Measurements from ENCODE around the gene MANEAL.

MANEAL gene

GRCh38 chr1:37797750-37798345, 4.2 kb downstream of the MANEAL start:
- no peak for DNase-seq (ENCODE audit: low spot score)
- TF ChIP-seq CTCF (IDR thresholded peaks at IDR 0.05; ENCODE audit: extremely low read depth, insufficient read depth, missing control alignments): no peak
- in situ Hi-C loops (cut with MboI; ENCODE audit: low pct_unique_long_range_greater_than_20kb, low sequenced_read_pairs, unreplicated experiment): no loop called here

- no peak for TF ChIP-seq CTCF (IDR thresholded peaks at IDR 0.05; ENCODE audit: extremely low read depth, insufficient read depth, missing control alignments)
Observed at GRCh38 chr1:37802439-37802838, 8.8 kb downstream of the MANEAL start.

GRCh38 chr1:37807220-37807554, 13.5 kb downstream of the MANEAL start:
- TF ChIP-seq CTCF (IDR thresholded peaks at IDR 0.05; ENCODE audit: extremely low read depth, insufficient read depth, missing control alignments): no peak
- no peak for DNase-seq (ENCODE audit: low spot score)
- in situ Hi-C loops (cut with MboI; ENCODE audit: low pct_unique_long_range_greater_than_20kb, low sequenced_read_pairs, unreplicated experiment): no loop called here

More at GRCh38 chr1:37802439-37802838, 8.8 kb downstream of the MANEAL start:
- in situ Hi-C loops (cut with MboI; ENCODE audit: low pct_unique_long_range_greater_than_20kb, low sequenced_read_pairs, unreplicated experiment): no loop called here
- DNase-seq (ENCODE audit: low spot score): no peak

DNA sequence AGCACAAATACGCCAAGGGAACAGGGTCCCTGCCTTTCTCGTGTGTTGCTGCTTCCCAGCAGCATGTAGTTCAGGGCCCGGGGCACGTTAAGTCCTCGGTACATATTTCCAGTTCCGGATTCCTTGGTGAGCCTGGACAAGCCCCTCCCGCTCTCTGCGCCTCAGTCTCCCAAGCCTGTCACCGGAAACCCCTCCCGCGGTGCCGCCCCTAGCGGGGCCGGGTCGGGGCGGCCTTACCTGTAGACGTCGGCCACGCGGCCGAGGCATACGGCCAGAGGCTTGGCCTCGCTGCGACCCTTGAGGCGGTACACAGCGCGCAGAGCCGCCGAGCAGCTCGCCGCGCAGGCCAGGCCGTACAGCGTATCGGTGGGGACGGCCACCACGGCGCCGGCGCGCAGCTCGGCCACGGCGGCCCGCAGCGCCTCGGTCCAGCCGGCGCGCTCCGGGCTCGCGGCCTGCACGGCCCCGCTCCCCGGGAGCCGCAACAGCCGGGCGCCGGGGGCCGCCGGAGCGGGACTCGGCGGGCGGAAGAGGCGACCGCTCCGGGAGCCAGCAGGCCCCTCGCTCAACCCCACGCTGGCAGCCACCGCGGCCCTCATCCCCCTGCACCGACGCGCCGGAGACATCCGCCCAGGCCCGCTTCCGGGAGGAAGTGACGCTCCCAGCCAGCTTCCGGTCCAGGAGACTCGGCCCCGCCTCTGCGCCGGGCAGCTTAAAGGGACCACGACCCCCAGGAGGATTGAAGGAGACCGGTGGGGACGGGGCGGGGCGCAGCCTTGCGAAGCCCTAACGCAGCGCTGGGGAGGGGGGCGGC, 14.1 kb downstream of the MANEAL start, which contains the start of the genes C1orf122 and YRDC:
TSS of gene C1orf122 (plus strand) at position 236 of the 814 bp plus-strand sequence. CDS start 615 bp downstream, outside the sequence.
TSS of gene YRDC (minus strand) at position 654 of the 814 bp plus-strand sequence. CDS start at position 626, 28 bp downstream.
- no peak for TF ChIP-seq CTCF (IDR thresholded peaks at IDR 0.05; ENCODE audit: extremely low read depth, insufficient read depth, missing control alignments)
- DNase-seq (ENCODE audit: low spot score): peak; percentile 99
- in situ Hi-C loops (cut with MboI; ENCODE audit: low pct_unique_long_range_greater_than_20kb, low sequenced_read_pairs, unreplicated experiment): no loop called here

DNA sequence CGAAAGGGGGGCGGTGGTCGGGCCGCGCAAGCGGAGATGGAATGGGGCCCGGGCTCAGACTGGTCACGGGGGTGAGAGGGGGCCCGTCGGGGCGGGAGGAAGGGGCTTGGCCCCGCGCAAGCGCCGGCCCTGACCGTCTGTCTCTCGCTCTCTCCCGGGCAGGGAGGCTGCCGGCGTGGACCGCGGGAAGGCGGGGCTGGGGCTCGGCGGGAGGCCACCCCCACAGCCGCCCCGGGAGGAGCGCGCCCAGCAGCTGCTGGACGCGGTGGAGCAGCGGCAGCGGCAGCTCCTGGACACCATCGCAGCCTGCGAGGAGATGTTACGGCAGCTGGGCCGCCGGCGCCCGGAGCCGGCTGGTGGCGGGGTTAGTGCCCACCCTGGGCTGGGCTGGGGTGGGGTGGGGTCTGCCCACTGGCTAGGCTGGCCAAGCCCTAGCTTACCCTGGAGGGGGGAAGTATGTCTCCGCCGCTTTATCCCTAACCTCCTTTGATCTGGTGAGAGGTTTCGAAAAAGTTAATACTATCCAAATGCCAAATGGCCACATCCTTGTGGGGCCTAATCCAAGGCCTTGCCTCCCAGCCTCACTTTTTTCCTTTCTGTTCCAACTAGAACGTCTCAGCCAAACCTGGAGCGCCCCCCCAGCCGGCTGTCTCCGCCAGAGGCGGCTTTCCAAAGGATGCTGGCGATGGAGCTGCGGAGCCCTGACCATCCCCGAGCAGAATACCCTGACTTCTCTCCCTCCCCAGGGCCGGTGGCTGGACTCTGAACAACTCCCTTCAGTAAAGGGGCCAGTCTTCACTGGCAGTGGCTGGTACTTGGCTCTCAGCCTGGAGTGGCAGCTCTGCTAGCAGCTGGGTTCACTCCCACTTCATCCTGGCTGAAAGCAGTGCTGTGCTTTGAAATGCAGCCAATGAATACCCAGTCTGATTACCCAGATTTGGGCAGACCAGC, 15.0 kb downstream of the MANEAL start:
- in situ Hi-C loops (cut with MboI; ENCODE audit: low pct_unique_long_range_greater_than_20kb, low sequenced_read_pairs, unreplicated experiment): no loop called here
- DNase-seq (ENCODE audit: low spot score): peak; percentile 88
- no peak for TF ChIP-seq CTCF (IDR thresholded peaks at IDR 0.05; ENCODE audit: extremely low read depth, insufficient read depth, missing control alignments)

- in situ Hi-C loops (cut with MboI; ENCODE audit: low pct_unique_long_range_greater_than_20kb, low sequenced_read_pairs, unreplicated experiment): no loop called here
- DNase-seq (ENCODE audit: low spot score): no peak
- TF ChIP-seq CTCF (IDR thresholded peaks at IDR 0.05; ENCODE audit: extremely low read depth, insufficient read depth, missing control alignments): no peak
Observed at GRCh38 chr1:37809942-37810341, 16.3 kb downstream of the MANEAL start.

Data from GM13977 (cell line).